H1 (cell line): ENCODE measurements around the gene CCDC127. TPM values are rescaled to one million over a fixed set of nuclear protein-coding genes. Genes with fewer than 3 reads are reported as not detected.

ENCODE experiments used
- CTCF ChIA-PET: fragments of 300-600 bp; sonication (Branson Sonifier 250); formaldehyde crosslinking; loops from one replicate; lab custom pipeline; 2021; ENCODE audit not compliant: partially characterized antibody; lab: Charles Lee
- POLR2A ChIA-PET: fragments of 300-600 bp; sonication (Branson Sonifier 250); formaldehyde crosslinking; loops from one replicate; lab custom pipeline; 2021; ENCODE audit warnings: inconsistent platforms; ENCODE audit not compliant: partially characterized antibody; lab: Charles Lee
- DNase-seq, 2 experiments: peaks; one replicate each; pipeline versions ENCODE4 v3.0.0 to v3.0.0-alpha.2; 2010 to 2022; ENCODE audit warnings: low spot score in 2 of 2, low read depth in 1 of 2, mixed read lengths in 1 of 2
- FAIRE-seq: peaks from 2 replicates; lab custom pipeline; 2011; peaks lifted over from hg19 to GRCh38; lab: Jason Lieb, UNC
- H2AFZ ChIP-seq: 2 replicates; pipeline ENCODE4 v1.8.1; 2012; ENCODE audit warnings: low read length, inconsistent platforms
- H2AK5ac ChIP-seq: 2 replicates; pipeline ENCODE4 v1.6.1; 2013; ENCODE audit warnings: low read depth, low read length
- H2BK120ac ChIP-seq: replicated peaks from 2 replicates; pipeline ENCODE3; 2013; ENCODE audit warnings: low read depth, low read length, inconsistent platforms
- H2BK12ac ChIP-seq: 2 replicates; pipeline ENCODE4 v1.6.1; 2013; ENCODE audit warnings: low read depth, low read length
- H2BK15ac ChIP-seq: 2 replicates; pipeline ENCODE4 v1.6.1; 2013; ENCODE audit warnings: low read length
- H2BK20ac ChIP-seq: 2 replicates; pipeline ENCODE4 v1.6.1; 2013; ENCODE audit warnings: low read length
- H2BK5ac ChIP-seq: 2 replicates; pipeline ENCODE4 v1.6.1; 2013; ENCODE audit warnings: low read depth, low read length
- H3K14ac ChIP-seq: 2 replicates; pipeline ENCODE4 v1.6.1; 2013; ENCODE audit warnings: inconsistent platforms; ENCODE audit not compliant: insufficient read length
- H3K18ac ChIP-seq: 2 replicates; pipeline ENCODE4 v1.6.1; 2013; ENCODE audit warnings: low read length; ENCODE audit errors: extremely low read depth
- H3K23ac ChIP-seq: 2 replicates; pipeline ENCODE4 v1.6.1; 2013; ENCODE audit warnings: inconsistent platforms; ENCODE audit not compliant: insufficient read length
- H3K23me2 ChIP-seq: 2 replicates; pipeline ENCODE4 v1.6.1; 2013; ENCODE audit warnings: low read depth, low read length
- H3K27ac ChIP-seq: 2 replicates; pipeline ENCODE4 v1.6.1; 2011; ENCODE audit warnings: low read depth, low read length, inconsistent platforms
- H3K27me3 ChIP-seq, 4 experiments: replicated peaks in 1 of 4; 1 replicate in 1 of 4; 2 replicates in 3 of 4; pipeline versions ENCODE4 v1.6.1 to v1.8.1; 2011 to 2013; ENCODE audit warnings: low read length in 3 of 4, mild to moderate bottlenecking in 3 of 4, inconsistent platforms in 2 of 4, mixed read lengths in 2 of 4, moderate library complexity in 1 of 4; ENCODE audit not compliant: control insufficient read depth in 3 of 4, insufficient read depth in 3 of 4; ENCODE audit errors: extremely low read depth in 1 of 4
- H3K36me3 ChIP-seq, 4 experiments: 2 replicates each; pipeline versions ENCODE4 v1.6.1 to v1.8.1; 2011 to 2013; ENCODE audit warnings: mild to moderate bottlenecking in 4 of 4, low read length in 3 of 4, moderate library complexity in 2 of 4, control low read depth in 1 of 4, inconsistent platforms in 1 of 4; ENCODE audit not compliant: insufficient read depth in 4 of 4, control insufficient read depth in 2 of 4
- H3K4ac ChIP-seq: replicated peaks from 2 replicates; pipeline ENCODE3; 2013; ENCODE audit warnings: low read length, low read depth, mixed read lengths, inconsistent platforms; ENCODE audit not compliant: insufficient read length
- H3K4me1 ChIP-seq, 4 experiments: replicated peaks in 1 of 4; 1 replicate in 1 of 4; 2 replicates in 3 of 4; pipeline versions ENCODE4 v1.6.1 to v1.8.1; 2011 to 2013; ENCODE audit warnings: low read length in 3 of 4, inconsistent platforms in 2 of 4, mixed read lengths in 1 of 4; ENCODE audit not compliant: insufficient read depth in 4 of 4, control insufficient read depth in 3 of 4
- H3K4me2 ChIP-seq, 2 experiments: 2 replicates each; pipeline versions ENCODE4 v1.6.1 to v1.8.1; 2011 to 2013; ENCODE audit warnings: low read depth in 2 of 2, low read length in 2 of 2, control low read depth in 1 of 2, inconsistent platforms in 1 of 2, mild to moderate bottlenecking in 1 of 2; ENCODE audit not compliant: insufficient read depth in 1 of 2
- H3K4me3 ChIP-seq, 4 experiments: fragments of 200-600, 300-600 bp in 1 of 4; sonication (generic), shearing (Covaris generic), sonication (Bioruptor Twin) in 1 of 4; 2 replicates each; pipeline versions ENCODE4 v1.5.1 to v1.8.1; 2011 to 2016; ENCODE audit warnings: low read length in 4 of 4, low read depth in 3 of 4, control low read depth in 2 of 4, inconsistent platforms in 2 of 4, mild to moderate bottlenecking in 2 of 4, mixed read lengths in 1 of 4, moderate library complexity in 1 of 4; ENCODE audit not compliant: insufficient read depth in 2 of 4; ENCODE audit errors: extremely low read depth in 1 of 4
- H3K56ac ChIP-seq: replicated peaks from 2 replicates; pipeline ENCODE3; 2013; ENCODE audit warnings: low read depth, mild to moderate bottlenecking, mixed read lengths, low read length, inconsistent platforms; ENCODE audit not compliant: insufficient read length
- H3K79me1 ChIP-seq: 2 replicates; pipeline ENCODE4 v1.6.1; 2013; ENCODE audit warnings: low read depth, low read length, control low read depth
- H3K79me2 ChIP-seq, 2 experiments: 2 replicates each; pipeline versions ENCODE4 v1.6.1 to v1.8.1; 2012 to 2013; ENCODE audit warnings: low read length in 2 of 2, mild to moderate bottlenecking in 2 of 2, inconsistent platforms in 1 of 2; ENCODE audit not compliant: insufficient read depth in 2 of 2, control insufficient read depth in 1 of 2
- H3K9ac ChIP-seq, 4 experiments: replicated peaks in 1 of 4; 1 replicate in 1 of 4; 2 replicates in 3 of 4; pipeline versions ENCODE4 v1.6.1 to v1.8.1; 2011 to 2013; ENCODE audit warnings: low read depth in 3 of 4, low read length in 3 of 4, control low read depth in 2 of 4, mild to moderate bottlenecking in 2 of 4, moderate library complexity in 2 of 4, inconsistent platforms in 1 of 4; ENCODE audit errors: extremely low read depth in 1 of 4
- H3K9me3 ChIP-seq, 2 experiments: 2 replicates each; pipeline versions ENCODE4 v1.6.1 to v1.8.1; 2012 to 2013; ENCODE audit warnings: mild to moderate bottlenecking in 2 of 2, moderate library complexity in 2 of 2, control low read depth in 1 of 2, inconsistent platforms in 1 of 2, low read depth in 1 of 2, low read length in 1 of 2, mixed read lengths in 1 of 2; ENCODE audit not compliant: insufficient read depth in 2 of 2
- H4K20me1 ChIP-seq, 2 experiments: replicated peaks in 1 of 2; 2 replicates each; pipeline versions ENCODE3 to v1.8.1; 2011 to 2013; ENCODE audit warnings: inconsistent platforms in 2 of 2, low read length in 2 of 2, mild to moderate bottlenecking in 1 of 2; ENCODE audit not compliant: insufficient read depth in 2 of 2, control insufficient read depth in 1 of 2
- H4K5ac ChIP-seq: 2 replicates; pipeline ENCODE4 v1.6.1; 2013; ENCODE audit warnings: low read length, low read depth, mixed read lengths, inconsistent platforms; ENCODE audit not compliant: insufficient read length
- H4K8ac ChIP-seq: 2 replicates; pipeline ENCODE4 v1.8.0; 2013; ENCODE audit warnings: mild to moderate bottlenecking, moderate library complexity, low read length, inconsistent platforms; ENCODE audit not compliant: insufficient read depth; ENCODE audit errors: extremely low read depth
- H4K91ac ChIP-seq: replicated peaks from 2 replicates; pipeline ENCODE3; 2013; ENCODE audit warnings: low read length, mixed read lengths, inconsistent platforms; ENCODE audit not compliant: insufficient read length
- WGBS, 2 experiments: shearing (Covaris generic) in 1 of 2; methylation state at CpG; one replicate each; pipeline versions ENCODE4 v1.1.6 to v1.1.7; 2013 to 2015; ENCODE audit warnings: low lambda C conversion rate in 2 of 2, mixed read lengths in 2 of 2, inconsistent platforms in 1 of 2, low coverage in 1 of 2, missing lambda C conversion rate in 1 of 2; ENCODE audit not compliant: insufficient replicate concordance in 2 of 2, insufficient coverage in 1 of 2, insufficient read length in 1 of 2; ENCODE audit errors: extremely low coverage in 1 of 2, missing lambda C conversion rate in 1 of 2; 5-methylcytosine and 5-hydroxymethylcytosine counted together
- polyA plus RNA-seq, 7 experiments: library from polyadenylated mRNA; depleted of rRNA in 3 of 7; stranded (reverse) in 5 of 7; unstranded in 2 of 7; fragments of >200 nt in 5 of 7; fragments of 200-250 nt in 2 of 7; gene quantifications; 1 replicate in 5 of 7; 2 replicates in 1 of 7; 4 replicates in 1 of 7; pipeline versions ENCODE4 v1.2.1 to v1.2.3, GENCODE V29; 2011 to 2013; ENCODE audit warnings: missing spikeins in 2 of 7, mixed read lengths in 2 of 7
- total RNA-seq: library from RNA; stranded (reverse); fragmentation: NEBNext Ultra II Directional; extraction: Animal tissue kit (Norgen Biotek cat#: 25700); gene quantifications from 2 replicates; pipeline ENCODE4 v1.2.1, GENCODE V29; 2021
- TF ChIP-seq, protein P1 (sequence below): IDR thresholded peaks from 2 replicates; pipeline ENCODE4 v1.6.1; 2012; ENCODE audit warnings: low read length, inconsistent platforms

The CCDC127 gene
- total and polyA plus RNA-seq, 2 of the 8 experiments (the other 6 are each of a cell fraction or from before 2014, with no cell fraction given), result 2.9 to 8.0 TPM

GRCh38 chr5:162565-163337 is 55.2 kb downstream of the CCDC127 start:
- Histone ChIP-seq H3K9ac (no peak overlapping the region), H3K23me2 (no peaks in the 10 kb centered on the region), H3K79me2 (no peaks in the 10 kb centered on the region), H2BK15ac (no peak overlapping the region), H3K4me2 (no peak overlapping the region), H2BK5ac (no peak overlapping the region), H2AFZ (no peak overlapping the region), H3K23ac (no peak overlapping the region), H3K4me1 (no peaks in the 10 kb centered on the region), H2AK5ac (no peak overlapping the region), H3K4me3 (no peak overlapping the region), H3K27me3 (no peaks in the 10 kb centered on the region), H4K91ac (no peak overlapping the region), H2BK12ac (no peak overlapping the region), H3K36me3 (peaks cover 2 to 44% (median 11%) of the 10 kb centered on the region in 4 experiments; a peak in 5 of 8 replicates), H3K56ac (no peak overlapping the region), H3K9me3 (peaks cover 0 to 4% of the 10 kb centered on the region in 2 experiments; a peak in 1 of 4 replicates), H3K27ac (no peak overlapping the region), H3K4ac (no peak overlapping the region), H3K18ac (no peak overlapping the region), H3K79me1 (no peaks in the 10 kb centered on the region), H2BK20ac (no peak overlapping the region), H4K8ac (no peak overlapping the region), H3K14ac (no peak overlapping the region), H4K5ac (no peak overlapping the region), H2BK120ac (no peak overlapping the region), H4K20me1 (peaks cover 0 to 2% of the 10 kb centered on the region in 2 experiments)
- ChIA-PET CTCF (interaction anchor here (0.9 to 1.3 kb wide), 5 partner anchors 8 to 121 kb away, joined by 3 to 5 read pairs (median 4); no protein-coding TSS in a partner anchor), POLR2A (interaction anchor here (0.9 to 4.5 kb wide), 5 partner anchors 18 to 71 kb away, joined by 3 to 18 read pairs (median 5); partner anchors contain the start of gene PLEKHG4B)
- DNase-seq, result no peak
- FAIRE-seq, result no peak
- WGBS, 2 experiments, result 87% methylated on average over 16 of the region's 23 CpGs; no CpG with 5 or more reads in 1 of the 2 experiments
- TF ChIP-seq, protein P1, sequence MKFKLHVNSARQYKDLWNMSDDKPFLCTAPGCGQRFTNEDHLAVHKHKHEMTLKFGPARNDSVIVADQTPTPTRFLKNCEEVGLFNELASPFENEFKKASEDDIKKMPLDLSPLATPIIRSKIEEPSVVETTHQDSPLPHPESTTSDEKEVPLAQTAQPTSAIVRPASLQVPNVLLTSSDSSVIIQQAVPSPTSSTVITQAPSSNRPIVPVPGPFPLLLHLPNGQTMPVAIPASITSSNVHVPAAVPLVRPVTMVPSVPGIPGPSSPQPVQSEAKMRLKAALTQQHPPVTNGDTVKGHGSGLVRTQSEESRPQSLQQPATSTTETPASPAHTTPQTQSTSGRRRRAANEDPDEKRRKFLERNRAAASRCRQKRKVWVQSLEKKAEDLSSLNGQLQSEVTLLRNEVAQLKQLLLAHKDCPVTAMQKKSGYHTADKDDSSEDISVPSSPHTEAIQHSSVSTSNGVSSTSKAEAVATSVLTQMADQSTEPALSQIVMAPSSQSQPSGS, result no peak
